Breast epithelium (tissue), 4 donors: ENCODE data around the gene NDUFS6. TPM values are rescaled to one million over a fixed set of nuclear protein-coding genes. Genes with fewer than 3 reads are reported as not detected.

Source experiments
- DNase-seq, 2 donors: peaks; one replicate each; pipeline ENCODE4 v3.0.0-alpha.2; 2019; ENCODE audit warnings: low spot score in 2 of 2
- H3K27ac ChIP-seq, 2 donors: fragments of 200-600 bp; sonication (generic) in 1 of 2; one replicate each; pipeline ENCODE4 v1.5.1; 2016 to 2019; ENCODE audit warnings: mild to moderate bottlenecking in 1 of 2
- H3K27me3 ChIP-seq, 2 donors: fragments of 200-600 bp; sonication (generic) in 1 of 2; one replicate each; pipeline versions ENCODE4 v1.5.1 to v1.6.0; 2017 to 2019; ENCODE audit warnings: control low read depth in 1 of 2, mild to moderate bottlenecking in 1 of 2
- H3K36me3 ChIP-seq: fragments of 200-600 bp; one replicate; pipeline ENCODE4 v1.5.1; 2019
- H3K4me1 ChIP-seq, 2 donors: fragments of 200-600 bp; sonication (generic); one replicate each; pipeline ENCODE4 v1.5.1; 2016 to 2019; ENCODE audit warnings: control low read depth in 1 of 2
- H3K4me3 ChIP-seq, 3 donors: fragments of 200-600 bp; sonication (generic); 1 replicate in 2 of 3; 2 replicates in 1 of 3; pipeline ENCODE4 v1.5.1; 2016 to 2019; ENCODE audit warnings: mild to moderate bottlenecking in 3 of 3, moderate library complexity in 2 of 3
- H3K9me3 ChIP-seq, 2 donors: fragments of 200-600 bp; sonication (generic) in 1 of 2; one replicate each; pipeline ENCODE4 v1.5.1; 2016 to 2019; ENCODE audit warnings: control low read depth in 1 of 2
- CTCF ChIP-seq, 3 donors: fragments of 450-650 bp; IDR thresholded peaks; one replicate each; pipeline ENCODE4 v1.5.1; 2016 to 2017; ENCODE audit warnings: antibody characterized with exemption in 3 of 3, mild to moderate bottlenecking in 3 of 3, moderate library complexity in 3 of 3
- POLR2A ChIP-seq: fragments of 450-650 bp; IDR thresholded peaks from one replicate; pipeline ENCODE4 v1.6.1; 2016; ENCODE audit warnings: antibody characterized with exemption, mild to moderate bottlenecking, moderate library complexity
- POLR2AphosphoS5 ChIP-seq, 3 donors: sonication (generic); formaldehyde crosslinking; IDR thresholded peaks; one replicate each; pipeline ENCODE4 v1.6.1; 2017; ENCODE audit warnings: antibody characterized with exemption in 3 of 3
- intact Hi-C: fragments of 100-400 bp; cut with DNase I; formaldehyde crosslinking; loops from one replicate; pipeline ENCODE4 v1.15.1; 2023; ENCODE audit warnings: low total_unique reads
- total RNA-seq, 3 donors: library from RNA; depleted of rRNA; stranded (reverse); fragments of >200 nt; gene quantifications; one replicate each; pipeline ENCODE4 v1.1.0, GENCODE V29; 2016

The NDUFS6 gene
- total RNA-seq, 3 donors from 2014 or later, result 37.9 to 68.8 (median 48.0) TPM

- no peak for TF ChIP-seq CTCF (IDR thresholded peaks at IDR 0.05)
- no peak for TF ChIP-seq POLR2A
- no peak for TF ChIP-seq POLR2AphosphoS5 (IDR thresholded peaks at IDR 0.05)
- DNase-seq, result no peak
- H3K4me3 ChIP-seq, result peak overlapping the region in 1 of 3 donors; percentile 31
- peaks cover 0 to 46% of the 10 kb centered on the region in 2 donors for H3K27me3 ChIP-seq
- H3K4me1 ChIP-seq, result no peaks in the 10 kb centered on the region
- intact Hi-C loops, result no loop called here
- H3K9me3 ChIP-seq, result no peaks in the 10 kb centered on the region
- H3K27ac ChIP-seq, result no peak overlapping the region
- no peaks in the 10 kb centered on the region for H3K36me3 ChIP-seq
These were observed 55.5 kb downstream of the NDUFS6 start for GRCh38 chr5:1856596-1857255.

- Histone ChIP-seq H3K4me3 (peak overlapping the region in 1 of 3 donors; percentile 31), H3K27ac (no peak overlapping the region), H3K9me3 (no peaks in the 10 kb centered on the region), H3K36me3 (no peaks in the 10 kb centered on the region), H3K27me3 (peaks cover 0 to 41% of the 10 kb centered on the region in 2 donors), H3K4me1 (no peaks in the 10 kb centered on the region)
- intact Hi-C loops, result no loop called here
- DNase-seq, result no peak
- TF ChIP-seq POLR2AphosphoS5 (IDR thresholded peaks at IDR 0.05) (no peak), POLR2A (no peak), CTCF (IDR thresholded peaks at IDR 0.05) (no peak)
These were observed 56.0 kb downstream of the NDUFS6 start for GRCh38 chr5:1857256-1857600.

GRCh38 chr5:1858436-1858835 is 57.2 kb downstream of the NDUFS6 start:
- TF ChIP-seq CTCF (IDR thresholded peaks at IDR 0.05) (no peak), POLR2AphosphoS5 (IDR thresholded peaks at IDR 0.05) (no peak), POLR2A (no peak)
- Histone ChIP-seq H3K27ac (no peak overlapping the region), H3K9me3 (no peaks in the 10 kb centered on the region), H3K4me3 (no peak overlapping the region), H3K36me3 (no peaks in the 10 kb centered on the region), H3K27me3 (peaks cover 0 to 35% of the 10 kb centered on the region in 2 donors), H3K4me1 (no peaks in the 10 kb centered on the region)
- no peak for DNase-seq
- intact Hi-C loops, result no loop called here

- no peaks in the 10 kb centered on the region for H3K4me1 ChIP-seq
- intact Hi-C loops, result no loop called here
- no peak for DNase-seq
- no peak overlapping the region for H3K27ac ChIP-seq
- no peaks in the 10 kb centered on the region for H3K36me3 ChIP-seq
- no peak overlapping the region for H3K4me3 ChIP-seq
- H3K27me3 ChIP-seq, result peaks cover 0 to 35% of the 10 kb centered on the region in 2 donors
- no peak for TF ChIP-seq POLR2A
- no peak for TF ChIP-seq POLR2AphosphoS5 (IDR thresholded peaks at IDR 0.05)
- TF ChIP-seq CTCF (IDR thresholded peaks at IDR 0.05), result no peak
- H3K9me3 ChIP-seq, result no peaks in the 10 kb centered on the region
These were observed 57.9 kb downstream of the NDUFS6 start for GRCh38 chr5:1859099-1859498.

- no peak for DNase-seq
- no peak overlapping the region for H3K4me3 ChIP-seq
- no peak overlapping the region for H3K27ac ChIP-seq
- peaks cover 0 to 35% of the 10 kb centered on the region in 2 donors for H3K27me3 ChIP-seq
- TF ChIP-seq POLR2A (no peak), CTCF (IDR thresholded peaks at IDR 0.05) (no peak), POLR2AphosphoS5 (IDR thresholded peaks at IDR 0.05) (no peak)
- H3K36me3 ChIP-seq, result no peaks in the 10 kb centered on the region
- H3K9me3 ChIP-seq, result no peaks in the 10 kb centered on the region
- H3K4me1 ChIP-seq, result no peaks in the 10 kb centered on the region
- intact Hi-C loops, result no loop called here
These were observed 58.9 kb downstream of the NDUFS6 start for GRCh38 chr5:1860021-1860610.
